Measurements from ENCODE around the gene CAPN10.

DNA sequence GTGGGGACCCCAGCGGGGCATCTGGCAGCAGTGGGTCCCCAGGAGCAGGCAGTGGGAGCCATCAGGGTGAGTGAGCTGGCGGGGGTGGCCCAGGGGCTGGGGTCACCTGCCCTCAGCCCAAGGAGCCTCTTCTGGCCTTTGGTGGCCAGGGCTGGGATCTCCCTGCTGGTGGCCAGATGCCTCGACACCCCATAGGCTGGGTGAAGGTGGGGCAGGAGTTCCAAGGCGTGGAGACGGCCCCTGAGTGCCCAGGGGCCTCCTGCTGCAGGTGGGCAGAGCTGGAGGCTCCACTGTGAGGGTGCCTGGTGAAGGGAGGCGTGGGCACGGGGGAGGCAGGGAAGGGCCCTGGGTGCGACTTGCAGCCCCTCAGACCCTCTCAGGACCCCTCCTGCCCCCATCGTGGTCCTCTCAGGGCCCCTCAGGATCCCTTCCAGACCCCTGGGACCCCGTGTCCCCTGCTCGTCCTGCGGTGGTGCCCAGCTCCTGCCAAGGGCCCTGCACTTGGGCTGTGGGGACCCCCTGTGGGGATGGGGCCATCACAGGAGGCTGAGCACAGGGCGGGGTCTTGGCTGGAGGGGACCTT lies 33.7 kb downstream of the CAPN10 start:
- TF ChIP-seq POLR2A (IDR thresholded peaks at IDR 0.05): no peak
- TF ChIP-seq, protein P1, sequence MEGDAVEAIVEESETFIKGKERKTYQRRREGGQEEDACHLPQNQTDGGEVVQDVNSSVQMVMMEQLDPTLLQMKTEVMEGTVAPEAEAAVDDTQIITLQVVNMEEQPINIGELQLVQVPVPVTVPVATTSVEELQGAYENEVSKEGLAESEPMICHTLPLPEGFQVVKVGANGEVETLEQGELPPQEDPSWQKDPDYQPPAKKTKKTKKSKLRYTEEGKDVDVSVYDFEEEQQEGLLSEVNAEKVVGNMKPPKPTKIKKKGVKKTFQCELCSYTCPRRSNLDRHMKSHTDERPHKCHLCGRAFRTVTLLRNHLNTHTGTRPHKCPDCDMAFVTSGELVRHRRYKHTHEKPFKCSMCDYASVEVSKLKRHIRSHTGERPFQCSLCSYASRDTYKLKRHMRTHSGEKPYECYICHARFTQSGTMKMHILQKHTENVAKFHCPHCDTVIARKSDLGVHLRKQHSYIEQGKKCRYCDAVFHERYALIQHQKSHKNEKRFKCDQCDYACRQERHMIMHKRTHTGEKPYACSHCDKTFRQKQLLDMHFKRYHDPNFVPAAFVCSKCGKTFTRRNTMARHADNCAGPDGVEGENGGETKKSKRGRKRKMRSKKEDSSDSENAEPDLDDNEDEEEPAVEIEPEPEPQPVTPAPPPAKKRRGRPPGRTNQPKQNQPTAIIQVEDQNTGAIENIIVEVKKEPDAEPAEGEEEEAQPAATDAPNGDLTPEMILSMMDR (IDR thresholded peaks at IDR 0.05): no peak
